ENCODE measurements around the gene PARD6B. TPM values are rescaled to one million over a fixed set of nuclear protein-coding genes. Genes with fewer than 3 reads are reported as not detected.

PARD6B gene
- total and polyA plus RNA-seq, 2 donors (not counting 1 experiment from before 2014, with no cell fraction given) = 0.91 to 6.0 TPM

- no peak for DNase-seq
- H3K27me3 ChIP-seq (replicated peaks in 1 of 4; ENCODE audit: control extremely low read depth in 1 of 4, control insufficient read depth in 3 of 4, insufficient read depth in 4 of 4, low read length in 3 of 4) = peaks cover 0 to 49% (median 9%) of the 10 kb centered on the region in 4 experiments
- H3K4me1 ChIP-seq (ENCODE audit: control insufficient read depth in 2 of 2, insufficient read depth in 2 of 2, low read length in 2 of 2) = peaks cover 12% of the 10 kb centered on the region in 2 donors
- no peaks in the 10 kb centered on the region for H4K20me1 ChIP-seq (ENCODE audit: control insufficient read depth, insufficient read depth, low read length, poor library complexity, severe bottlenecking)
- H3K36me3 ChIP-seq (replicated peaks in 1 of 2; ENCODE audit: control extremely low read depth in 1 of 2, control insufficient read depth in 1 of 2, extremely low read depth in 1 of 2, insufficient read depth in 2 of 2, low read length in 1 of 2) = no peaks in the 10 kb centered on the region
- TF ChIP-seq CTCF (IDR thresholded peaks at IDR 0.05) = no peak
- no peak for TF ChIP-seq EZH2 (IDR thresholded peaks at IDR 0.05; ENCODE audit: borderline replicate concordance, insufficient read depth, low read depth, low read length, poor library complexity, severe bottlenecking)
- 20% methylated on average over 17 of the region's 23 CpGs for WGBS (ENCODE audit: insufficient coverage)
- H3K4me2 ChIP-seq (replicated peaks; ENCODE audit: low read depth, low read length, poor library complexity, severe bottlenecking) = peak overlapping the region; percentile 46
- Mint-ChIP-seq H3K27ac (no peak overlapping the region), H3K4me3 (no peak overlapping the region), H3K4me1 (peaks cover 11% of the 10 kb centered on the region), H3K9me3 (ENCODE audit: insufficient read depth) (no peaks in the 10 kb centered on the region), H3K27me3 (peaks cover 50% of the 10 kb centered on the region)
- H3K79me2 ChIP-seq (ENCODE audit: control insufficient read depth, insufficient read depth, low read length) = no peaks in the 10 kb centered on the region
- ChIA-PET CTCF (interaction anchor here (0.9 kb wide), 1 partner anchor 58 kb away, joined by 3 read pairs; no protein-coding TSS in a partner anchor), POLR2A (interaction anchor here (0.8 kb wide), 1 partner anchor 58 kb away, joined by 10 read pairs; no protein-coding TSS in a partner anchor)
- H3K9ac ChIP-seq (ENCODE audit: low read length) = no peak overlapping the region
- no peaks in the 10 kb centered on the region for H3K9me3 ChIP-seq (ENCODE audit: control extremely low read depth in 1 of 3, control insufficient read depth in 2 of 3, insufficient read depth in 1 of 3, low read length in 2 of 3)
- H2AFZ ChIP-seq (ENCODE audit: insufficient read depth, low read depth, low read length, poor library complexity, severe bottlenecking) = peak overlapping the region; percentile 30
- ATAC-seq (ENCODE audit: low read depth) = no peak
- no peak overlapping the region for H3K27ac ChIP-seq (ENCODE audit: low read length in 2 of 2)
- H3K4me3 ChIP-seq (ENCODE audit: control extremely low read depth in 1 of 5, extremely low read depth in 1 of 5, insufficient read depth in 1 of 5, low read depth in 2 of 5, low read length in 4 of 5) = no peak overlapping the region
- intact Hi-C loops (cut with micrococcal nuclease) = no loop called here
Measured at GRCh38 chr20:50691573-50692551, 39.5 kb upstream of the PARD6B start.

- Histone ChIP-seq H4K20me1 (ENCODE audit: control insufficient read depth, insufficient read depth, low read length, poor library complexity, severe bottlenecking) (no peaks in the 10 kb centered on the region), H3K27ac (ENCODE audit: low read length in 2 of 2) (no peak overlapping the region), H2AFZ (ENCODE audit: insufficient read depth, low read depth, low read length, poor library complexity, severe bottlenecking) (no peak overlapping the region), H3K79me2 (ENCODE audit: control insufficient read depth, insufficient read depth, low read length) (no peaks in the 10 kb centered on the region), H3K36me3 (replicated peaks in 1 of 2; ENCODE audit: control extremely low read depth in 1 of 2, control insufficient read depth in 1 of 2, extremely low read depth in 1 of 2, insufficient read depth in 2 of 2, low read length in 1 of 2) (no peaks in the 10 kb centered on the region), H3K9me3 (ENCODE audit: control extremely low read depth in 1 of 3, control insufficient read depth in 2 of 3, insufficient read depth in 1 of 3, low read length in 2 of 3) (no peaks in the 10 kb centered on the region), H3K4me1 (ENCODE audit: control insufficient read depth in 2 of 2, insufficient read depth in 2 of 2, low read length in 2 of 2) (peaks cover 12% of the 10 kb centered on the region in 2 donors), H3K4me2 (replicated peaks; ENCODE audit: low read depth, low read length, poor library complexity, severe bottlenecking) (no peak overlapping the region), H3K9ac (ENCODE audit: low read length) (no peak overlapping the region), H3K4me3 (ENCODE audit: control extremely low read depth in 1 of 5, extremely low read depth in 1 of 5, insufficient read depth in 1 of 5, low read depth in 2 of 5, low read length in 4 of 5) (no peak overlapping the region), H3K27me3 (replicated peaks in 1 of 4; ENCODE audit: control extremely low read depth in 1 of 4, control insufficient read depth in 3 of 4, insufficient read depth in 4 of 4, low read length in 3 of 4) (peaks cover 0 to 48% (median 9%) of the 10 kb centered on the region in 4 experiments)
- CTCF ChIA-PET = no interaction called here
- 69% methylated on average over 1 of the region's 2 CpGs for WGBS (ENCODE audit: insufficient coverage)
- H3K27me3 Mint-ChIP-seq = peaks cover 45% of the 10 kb centered on the region
- no peak for TF ChIP-seq EZH2 (IDR thresholded peaks at IDR 0.05; ENCODE audit: borderline replicate concordance, insufficient read depth, low read depth, low read length, poor library complexity, severe bottlenecking)
- TF ChIP-seq CTCF (IDR thresholded peaks at IDR 0.05) = no peak
- no peak for DNase-seq
- H3K27ac Mint-ChIP-seq = no peak overlapping the region
- H3K4me3 Mint-ChIP-seq = no peak overlapping the region
- H3K4me1 Mint-ChIP-seq = peaks cover 11% of the 10 kb centered on the region
- intact Hi-C loops (cut with micrococcal nuclease) = no loop called here
- no peaks in the 10 kb centered on the region for H3K9me3 Mint-ChIP-seq (ENCODE audit: insufficient read depth)
- no peak for ATAC-seq (ENCODE audit: low read depth)
- POLR2A ChIA-PET = interaction anchor here (0.8 kb wide), 1 partner anchor 57 kb away, joined by 10 read pairs; no protein-coding TSS in a partner anchor
Measured at GRCh38 chr20:50692552-50692933, 38.8 kb upstream of the PARD6B start.
